ENCODE measurements around the gene TSPAN15.
A peak's percentile ranks its signal among the peaks of the same experiment; 100 is the strongest.

The TSPAN15 gene

GRCh38 chr10:69411476-69411875 is 39.8 kb upstream of the TSPAN15 start:
- H3K4me1 Mint-ChIP-seq (ENCODE audit: low read depth in 2 of 2): peaks cover 14 to 20% of the 10 kb centered on the region in 2 donors
- no peaks in the 10 kb centered on the region for H3K9me3 Mint-ChIP-seq
- no peak overlapping the region for H3K27ac Mint-ChIP-seq
- ATAC-seq (replicated peaks) (no peak), DNase-seq (no peak)
- no peak overlapping the region for H3K4me3 Mint-ChIP-seq
- peaks cover 11 to 14% of the 10 kb centered on the region in 2 donors for H3K27me3 Mint-ChIP-seq
- peaks cover 13% of the 10 kb centered on the region for H3K36me3 Mint-ChIP-seq (ENCODE audit: insufficient read depth)

DNA sequence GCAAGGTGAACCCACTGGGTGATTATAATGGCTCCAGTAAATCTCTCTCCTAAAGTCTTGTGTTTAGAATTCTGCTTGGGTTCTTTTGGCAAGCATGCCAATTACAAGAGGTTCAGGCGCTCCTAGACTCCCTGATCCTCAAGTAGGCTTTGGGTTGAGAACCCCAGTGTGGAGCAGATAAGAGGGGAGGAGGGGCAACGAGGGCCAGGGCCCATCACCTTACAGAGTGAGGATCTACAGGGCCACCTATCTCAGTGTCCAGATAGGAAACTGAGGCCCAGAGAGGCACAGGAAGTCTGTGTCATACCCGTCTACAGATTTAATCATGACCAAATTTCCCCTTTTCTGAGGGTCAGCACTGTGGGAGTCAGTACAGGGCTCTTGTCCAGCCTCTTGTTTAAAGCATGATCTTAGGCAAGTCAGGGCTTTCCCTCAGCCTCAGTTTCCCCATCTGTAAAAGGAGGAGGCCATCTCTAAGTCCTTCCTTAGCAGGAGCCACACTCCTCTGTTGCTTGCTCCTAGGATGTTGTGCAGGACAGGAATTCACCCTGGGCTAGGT is 39.0 kb upstream of the TSPAN15 start:
- H3K4me3 Mint-ChIP-seq: no peak overlapping the region
- H3K9me3 Mint-ChIP-seq: no peaks in the 10 kb centered on the region
- peaks cover 12 to 20% of the 10 kb centered on the region in 2 donors for H3K4me1 Mint-ChIP-seq (ENCODE audit: low read depth in 2 of 2)
- no peak for ATAC-seq (replicated peaks)
- peaks cover 8% of the 10 kb centered on the region for H3K36me3 Mint-ChIP-seq (ENCODE audit: insufficient read depth)
- peaks cover 11 to 14% of the 10 kb centered on the region in 2 donors for H3K27me3 Mint-ChIP-seq
- DNase-seq: no peak
- H3K27ac Mint-ChIP-seq: no peak overlapping the region

GRCh38 chr10:69413221-69413865 is 37.9 kb upstream of the TSPAN15 start:
- H3K27ac Mint-ChIP-seq: no peak overlapping the region

GRCh38 chr10:69414036-69415018 is 36.9 kb upstream of the TSPAN15 start:
- no peak for ATAC-seq (replicated peaks)
- Mint-ChIP-seq H3K36me3 (ENCODE audit: insufficient read depth) (peaks cover 2% of the 10 kb centered on the region), H3K4me1 (ENCODE audit: low read depth in 2 of 2) (peaks cover 0 to 4% of the 10 kb centered on the region in 2 donors), H3K27me3 (peaks cover 15 to 20% of the 10 kb centered on the region in 2 donors), H3K27ac (no peak overlapping the region), H3K4me3 (no peak overlapping the region), H3K9me3 (no peaks in the 10 kb centered on the region)
- no peak for DNase-seq

More at GRCh38 chr10:69413221-69413865, 37.9 kb upstream of the TSPAN15 start:
- Mint-ChIP-seq H3K4me3 (no peak overlapping the region), H3K36me3 (ENCODE audit: insufficient read depth) (peaks cover 2% of the 10 kb centered on the region), H3K27me3 (peaks cover 14 to 17% of the 10 kb centered on the region in 2 donors), H3K9me3 (no peaks in the 10 kb centered on the region), H3K4me1 (ENCODE audit: low read depth in 2 of 2) (peaks cover 4 to 14% of the 10 kb centered on the region in 2 donors)
- DNase-seq: peak in 1 of 3 experiments; percentile 38
- ATAC-seq (replicated peaks): no peak

GRCh38 chr10:69415049-69415448 is 36.2 kb upstream of the TSPAN15 start:
- Mint-ChIP-seq H3K9me3 (no peaks in the 10 kb centered on the region), H3K4me3 (no peak overlapping the region), H3K36me3 (ENCODE audit: insufficient read depth) (peaks cover 2% of the 10 kb centered on the region), H3K4me1 (ENCODE audit: low read depth in 2 of 2) (peaks cover 0 to 3% of the 10 kb centered on the region in 2 donors), H3K27me3 (peaks cover 22 to 25% of the 10 kb centered on the region in 2 donors), H3K27ac (no peak overlapping the region)
- DNase-seq (no peak), ATAC-seq (replicated peaks) (no peak)

DNA sequence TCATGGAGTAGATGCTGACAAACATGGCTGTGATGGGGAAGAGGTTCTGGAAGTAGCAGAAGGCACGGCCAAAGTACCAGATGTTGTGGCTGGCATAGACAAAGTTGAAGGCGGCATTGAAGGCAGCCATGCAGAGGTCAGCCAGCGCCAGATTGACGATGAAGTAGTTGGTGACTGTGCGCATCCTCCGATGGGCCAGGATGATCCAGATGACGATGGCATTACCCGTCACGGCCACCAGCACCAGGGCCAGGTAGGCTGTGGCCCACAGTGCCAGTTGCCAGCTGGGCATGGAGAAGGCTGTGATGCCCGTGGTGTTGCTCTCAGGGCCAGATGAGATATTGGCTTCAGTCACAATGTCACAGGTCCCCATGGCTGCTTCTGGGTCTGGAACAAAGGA is 35.3 kb upstream of the TSPAN15 start:
- H3K36me3 Mint-ChIP-seq (ENCODE audit: insufficient read depth): peaks cover 2% of the 10 kb centered on the region
- DNase-seq (no peak), ATAC-seq (replicated peaks) (no peak)
- no peak overlapping the region for H3K4me3 Mint-ChIP-seq
- H3K27ac Mint-ChIP-seq: peak overlapping the region in 1 of 2 donors; percentile 55
- peaks cover 0 to 3% of the 10 kb centered on the region in 2 donors for H3K4me1 Mint-ChIP-seq (ENCODE audit: low read depth in 2 of 2)
- H3K9me3 Mint-ChIP-seq: no peaks in the 10 kb centered on the region
- peaks cover 22 to 25% of the 10 kb centered on the region in 2 donors for H3K27me3 Mint-ChIP-seq

- Mint-ChIP-seq H3K27ac (peak within 1 kb of the TSS in 1 of 2 donors; percentile 55), H3K4me3 (no peak within 1 kb of the TSS), H3K36me3 (ENCODE audit: insufficient read depth) (peaks cover 2% of the 10 kb centered on the region), H3K27me3 (peaks cover 22 to 27% of the 10 kb centered on the region in 2 donors), H3K4me1 (ENCODE audit: low read depth in 2 of 2) (peaks cover under 1 to 3% of the 10 kb centered on the region in 2 donors), H3K9me3 (no peaks in the 10 kb centered on the region)
- DNase-seq (no peak), ATAC-seq (replicated peaks) (no peak)
Measured at GRCh38 chr10:69416695-69417094, 34.6 kb upstream of the TSPAN15 start, which contains the start of gene TACR2. Gene TACR2, minus strand, starts transcription at chr10:69416918. Its CDS starts 595 bp downstream, at chr10:69416323.

GRCh38 chr10:69417542-69417941 is 33.7 kb upstream of the TSPAN15 start:
- ATAC-seq (replicated peaks) (no peak), DNase-seq (no peak)
- H3K4me3 Mint-ChIP-seq: no peak overlapping the region
- H3K9me3 Mint-ChIP-seq: no peaks in the 10 kb centered on the region
- no peak overlapping the region for H3K27ac Mint-ChIP-seq
- peaks cover 2% of the 10 kb centered on the region for H3K36me3 Mint-ChIP-seq (ENCODE audit: insufficient read depth)
- H3K4me1 Mint-ChIP-seq (ENCODE audit: low read depth in 2 of 2): peaks cover 3 to 6% of the 10 kb centered on the region in 2 donors
- peaks cover 28 to 34% of the 10 kb centered on the region in 2 donors for H3K27me3 Mint-ChIP-seq

DNA sequence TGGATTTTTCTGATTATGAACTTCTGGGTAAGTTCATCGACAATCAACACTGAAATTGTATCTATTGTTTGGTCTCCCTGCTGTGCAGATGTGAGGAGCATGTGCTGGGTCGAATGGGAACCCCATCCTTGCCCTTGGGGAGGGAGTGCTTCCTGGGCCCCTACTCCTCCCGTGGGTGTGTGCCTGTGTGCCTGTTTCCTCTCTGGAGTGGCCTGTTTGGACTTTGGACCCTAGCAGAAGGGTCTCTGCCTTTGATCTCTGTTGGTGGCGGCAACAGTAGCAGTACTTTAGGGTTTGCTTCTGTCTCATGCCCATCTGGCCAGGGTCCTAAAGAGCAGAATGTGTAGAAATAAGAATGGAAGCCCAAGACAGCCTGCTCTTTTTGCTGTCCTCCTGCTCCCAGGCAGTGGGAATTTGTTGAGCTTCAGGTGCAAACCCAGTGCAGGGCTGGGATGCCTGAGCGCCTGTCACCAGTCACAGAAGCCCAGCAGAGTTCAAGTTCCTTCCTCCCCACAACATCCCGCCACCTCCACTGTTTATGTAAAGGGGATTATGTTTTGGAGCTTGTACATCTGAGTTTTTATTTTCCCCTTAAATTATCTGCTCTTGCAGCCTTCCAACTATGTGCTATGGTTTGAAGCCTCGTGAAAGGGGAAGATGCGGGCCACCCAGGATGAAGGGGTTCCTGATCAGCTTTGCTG is 33.1 kb upstream of the TSPAN15 start:
- H3K4me3 Mint-ChIP-seq: no peak overlapping the region
- no peak for DNase-seq
- H3K27ac Mint-ChIP-seq: no peak overlapping the region
- H3K9me3 Mint-ChIP-seq: no peaks in the 10 kb centered on the region
- H3K4me1 Mint-ChIP-seq (ENCODE audit: low read depth in 2 of 2): peaks cover 1 to 6% of the 10 kb centered on the region in 2 donors
- ATAC-seq (replicated peaks): no peak
- H3K27me3 Mint-ChIP-seq: peaks cover 28 to 34% of the 10 kb centered on the region in 2 donors
- H3K36me3 Mint-ChIP-seq (ENCODE audit: insufficient read depth): peaks cover 2% of the 10 kb centered on the region

DNA sequence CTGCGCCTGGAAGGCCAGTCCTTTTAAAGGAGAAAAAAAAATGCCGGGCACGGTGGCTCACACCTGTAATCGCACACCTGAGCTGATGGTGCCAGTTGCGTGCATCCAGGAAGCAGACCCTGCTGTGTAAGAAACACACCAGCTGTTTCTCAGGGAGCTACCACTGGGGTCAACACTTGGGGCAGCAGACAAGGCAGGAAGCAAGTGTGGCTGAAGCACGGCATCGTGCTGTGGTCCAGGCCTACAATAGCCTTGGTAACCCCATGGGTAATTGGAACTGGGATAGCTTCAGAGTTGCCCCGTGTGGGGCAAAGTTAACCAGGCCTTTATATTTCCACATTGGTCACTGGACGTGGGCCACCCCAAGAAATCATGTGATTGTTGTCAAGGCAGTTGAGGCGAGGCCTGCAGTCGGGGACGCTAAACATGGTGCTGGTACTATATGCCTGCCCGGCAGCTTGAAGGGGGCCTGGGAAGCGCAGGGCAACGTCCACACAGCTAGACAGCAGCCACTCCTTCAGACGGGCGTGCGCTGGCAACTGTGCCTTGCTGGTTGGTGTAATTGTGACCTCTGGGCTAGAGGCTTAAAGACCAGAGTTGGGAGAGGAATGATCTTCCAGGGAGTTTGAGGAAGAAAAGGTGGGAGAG is 32.0 kb upstream of the TSPAN15 start:
- ATAC-seq (replicated peaks): no peak
- H3K27ac Mint-ChIP-seq: no peak overlapping the region
- peaks cover 28 to 34% of the 10 kb centered on the region in 2 donors for H3K27me3 Mint-ChIP-seq
- no peak for DNase-seq
- no peaks in the 10 kb centered on the region for H3K9me3 Mint-ChIP-seq
- peaks cover 2% of the 10 kb centered on the region for H3K36me3 Mint-ChIP-seq (ENCODE audit: insufficient read depth)
- H3K4me1 Mint-ChIP-seq (ENCODE audit: low read depth in 2 of 2): peaks cover 5 to 13% of the 10 kb centered on the region in 2 donors
- no peak overlapping the region for H3K4me3 Mint-ChIP-seq

DNA sequence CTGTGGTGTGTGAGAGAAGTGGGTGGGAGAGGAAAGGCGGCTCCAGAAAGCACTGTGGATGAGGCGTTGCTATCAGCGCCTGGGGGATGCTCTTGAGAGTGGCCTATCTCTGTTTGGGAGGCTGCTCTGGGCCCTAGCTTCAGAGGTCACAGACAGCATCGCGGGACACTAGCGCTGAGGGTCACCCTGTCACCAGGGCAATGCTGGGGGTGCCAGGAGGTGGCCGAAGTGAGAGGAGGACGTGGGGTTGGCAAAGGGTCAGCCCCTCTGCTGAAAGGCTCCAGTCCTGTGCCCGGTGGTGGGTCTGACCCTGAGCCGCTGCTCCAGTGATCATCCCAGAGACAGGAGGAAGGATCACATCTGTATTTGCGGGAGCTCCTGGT is 31.5 kb upstream of the TSPAN15 start:
- ATAC-seq (replicated peaks) (no peak), DNase-seq (no peak)
- Mint-ChIP-seq H3K36me3 (ENCODE audit: insufficient read depth) (peaks cover 1% of the 10 kb centered on the region), H3K4me1 (ENCODE audit: low read depth in 2 of 2) (peaks cover 6 to 15% of the 10 kb centered on the region in 2 donors), H3K4me3 (no peak overlapping the region), H3K9me3 (no peaks in the 10 kb centered on the region), H3K27ac (no peak overlapping the region), H3K27me3 (peaks cover 24 to 34% of the 10 kb centered on the region in 2 donors)

DNA sequence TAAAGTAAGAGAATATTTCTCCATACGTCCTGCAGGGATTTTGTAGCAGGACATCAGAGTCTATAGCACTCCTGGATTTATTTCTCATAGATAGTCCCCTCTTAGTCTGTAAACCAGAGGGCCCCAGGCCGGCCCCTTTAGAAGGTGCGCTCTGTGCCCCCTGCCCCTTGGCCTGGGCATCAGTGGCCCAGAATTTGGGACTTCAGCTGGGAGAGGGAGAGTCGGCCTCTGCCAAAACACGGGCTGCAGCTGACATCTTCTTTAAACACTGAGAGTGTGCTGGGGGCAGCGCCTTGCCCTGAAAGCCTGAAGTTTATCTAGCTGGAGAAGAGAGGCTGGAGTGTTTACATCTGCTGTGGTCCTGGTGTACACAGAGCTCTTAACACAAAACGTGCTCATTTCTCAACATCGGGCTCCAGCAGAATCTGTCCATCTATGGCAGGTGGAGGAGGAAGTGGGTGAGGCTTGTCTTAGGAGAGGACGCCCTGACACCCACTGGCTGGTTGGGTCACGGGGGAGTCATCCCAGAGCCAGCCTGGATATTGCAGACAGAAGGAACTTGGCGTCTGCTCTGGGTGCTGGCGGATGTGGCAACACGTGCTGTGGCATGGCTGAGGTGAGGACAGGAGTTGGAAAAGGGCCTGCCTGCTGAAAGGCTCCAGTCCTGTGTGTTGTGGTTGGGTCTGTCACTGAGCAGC is 29.5 kb upstream of the TSPAN15 start:
- DNase-seq: no peak
- peaks cover 18 to 32% of the 10 kb centered on the region in 2 donors for H3K4me1 Mint-ChIP-seq (ENCODE audit: low read depth in 2 of 2)
- H3K27ac Mint-ChIP-seq: peak overlapping the region; percentile 38 to 41
- no peaks in the 10 kb centered on the region for H3K9me3 Mint-ChIP-seq
- H3K36me3 Mint-ChIP-seq (ENCODE audit: insufficient read depth): peaks cover 3% of the 10 kb centered on the region
- H3K27me3 Mint-ChIP-seq: peaks cover 14 to 23% of the 10 kb centered on the region in 2 donors
- H3K4me3 Mint-ChIP-seq: no peak overlapping the region
- ATAC-seq (replicated peaks): no peak

Measured in effector memory CD8-positive, alpha-beta T cell (primary cell).